GM21717 (cell line): ENCODE results near the gene ZNF511.
A peak's percentile ranks its signal among the peaks of the same experiment; 100 is the strongest.

Experiments
- ATAC-seq: cut with Tn5 transposase; IDR thresholded peaks from one replicate; pipeline ENCODE4 v1.9.1; 2021; ENCODE audit warnings: mild to moderate bottlenecking, moderate library complexity; ENCODE audit not compliant: unreplicated experiment

The ZNF511 gene

DNA sequence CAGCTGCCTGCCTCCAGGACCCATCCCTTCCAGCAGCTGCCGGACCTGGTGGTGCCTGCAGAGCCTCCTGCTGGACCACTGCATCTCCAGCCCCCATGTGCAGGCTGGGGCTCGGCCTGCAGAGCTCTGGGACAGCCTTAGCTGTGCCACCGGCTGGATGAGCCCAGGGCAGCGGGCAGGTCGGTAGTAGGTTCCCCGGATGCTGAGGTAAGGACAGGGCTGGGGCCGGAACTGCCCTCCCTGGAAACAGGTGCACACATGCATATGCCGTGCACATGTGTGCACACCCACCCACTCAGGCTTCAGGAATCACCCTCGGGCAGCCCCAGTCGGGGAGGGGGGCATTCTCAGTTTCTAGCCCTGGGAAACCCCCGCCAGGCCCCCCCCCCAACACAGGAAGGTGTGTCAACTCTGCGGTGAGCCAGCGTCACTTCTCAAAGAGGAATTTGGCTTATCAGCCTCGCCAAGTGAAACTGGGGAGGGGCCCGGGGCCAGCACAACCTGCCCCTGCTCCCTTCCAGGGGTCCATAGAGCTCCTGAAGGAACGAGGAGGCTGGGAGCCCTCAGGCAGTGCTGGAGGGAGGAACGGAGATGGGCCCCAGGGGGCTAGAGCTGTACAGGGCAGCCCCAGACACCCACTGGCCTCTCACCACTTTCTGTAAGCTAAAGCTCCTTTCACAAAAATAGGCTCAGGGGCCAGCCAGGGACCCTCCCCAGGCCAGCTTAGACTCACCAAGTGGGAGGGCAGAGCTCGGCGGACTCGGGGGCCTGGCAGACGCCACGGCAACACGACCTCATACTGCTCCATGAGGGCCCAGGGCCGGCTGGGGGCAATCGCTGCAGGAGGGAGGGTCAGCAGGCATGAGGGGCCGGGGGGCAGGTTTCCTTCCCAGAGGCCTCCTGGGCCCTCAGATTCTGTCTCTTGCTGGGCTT lies 33.7 kb upstream of the ZNF511 start:
- peak; percentile 55 for ATAC-seq

DNA sequence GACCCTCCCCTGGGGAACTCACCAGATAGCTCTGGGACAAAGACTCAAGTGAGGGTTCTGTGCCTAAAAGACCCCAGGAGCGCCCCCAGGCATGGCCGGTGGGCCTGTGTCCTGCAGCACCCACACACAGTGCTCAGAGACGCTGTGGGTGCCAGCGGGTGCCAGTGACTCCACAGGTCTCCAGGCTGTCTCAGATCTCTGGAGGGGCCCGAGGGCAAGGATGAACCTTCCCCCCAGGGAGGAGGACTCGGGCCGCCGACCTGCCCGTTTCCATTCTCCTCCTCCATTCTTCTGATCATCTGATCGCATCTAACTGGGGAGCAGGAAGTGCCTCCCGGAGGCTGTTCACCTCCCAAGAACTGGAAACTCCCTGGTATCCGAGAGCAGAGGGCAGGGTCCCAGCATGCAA lies 33.0 kb upstream of the ZNF511 start:
- ATAC-seq: peak; percentile 38

DNA sequence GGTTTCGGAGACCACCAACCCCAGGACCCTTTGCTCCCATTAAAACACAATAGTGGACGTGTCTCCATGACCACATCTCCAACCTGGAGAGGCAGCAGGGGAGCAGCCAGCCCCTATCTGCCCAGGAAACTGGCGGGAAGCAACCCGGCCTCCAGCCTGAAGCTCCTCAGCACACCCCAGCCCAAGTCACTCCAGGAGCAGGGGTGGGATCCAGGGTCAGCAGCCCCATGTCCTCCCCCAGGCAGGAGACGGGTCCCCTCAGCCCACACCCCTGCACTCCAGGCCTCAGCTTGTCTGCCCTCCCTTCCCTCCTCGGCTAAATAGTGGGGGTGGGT lies 32.6 kb upstream of the ZNF511 start:
- ATAC-seq: peak; percentile 0

DNA sequence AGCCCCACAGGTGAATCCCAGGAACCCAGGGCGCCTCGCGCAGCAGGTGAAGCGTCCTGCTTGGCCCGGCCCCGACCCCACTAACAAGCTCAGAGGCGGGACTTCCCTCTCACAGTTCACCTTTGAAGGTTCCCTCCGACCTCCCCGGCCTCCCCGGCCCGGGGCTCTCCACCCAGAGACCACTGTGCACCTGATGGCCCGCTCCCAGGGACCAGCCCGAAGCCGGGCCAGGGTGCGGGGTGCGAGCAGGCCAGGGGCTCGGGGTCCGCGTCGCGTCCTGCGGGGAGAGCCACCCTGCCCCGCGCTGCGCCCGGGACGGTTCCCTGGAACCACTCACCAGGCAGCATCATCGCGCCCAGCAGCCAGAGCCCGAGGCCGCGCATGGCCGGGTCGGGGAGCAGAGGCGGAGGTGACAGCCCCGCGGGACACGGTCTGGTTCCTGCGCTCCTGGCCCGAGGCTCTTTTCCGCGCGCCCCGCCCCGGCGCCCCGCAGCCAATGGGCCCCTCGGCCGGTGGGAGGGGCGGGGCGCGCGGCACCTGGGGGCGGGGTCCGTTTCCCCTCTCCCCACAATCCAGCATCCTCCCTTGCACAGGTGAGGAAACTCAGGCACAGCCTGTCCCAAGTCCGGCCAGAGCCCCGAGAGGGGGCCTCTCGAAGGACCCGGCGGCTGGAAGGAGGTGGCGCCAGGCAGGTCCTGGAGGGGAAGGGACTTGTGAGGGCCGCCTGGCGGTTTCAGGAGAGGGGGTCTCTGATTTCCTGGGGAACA lies 32.1 kb upstream of the ZNF511 start, which contains the start of gene ADAM8:
Gene ADAM8 (minus strand): TSS at position 434 of the 767 bp plus-strand sequence. CDS start 51 bp downstream, at position 383.
- peak; percentile 46 for ATAC-seq

DNA sequence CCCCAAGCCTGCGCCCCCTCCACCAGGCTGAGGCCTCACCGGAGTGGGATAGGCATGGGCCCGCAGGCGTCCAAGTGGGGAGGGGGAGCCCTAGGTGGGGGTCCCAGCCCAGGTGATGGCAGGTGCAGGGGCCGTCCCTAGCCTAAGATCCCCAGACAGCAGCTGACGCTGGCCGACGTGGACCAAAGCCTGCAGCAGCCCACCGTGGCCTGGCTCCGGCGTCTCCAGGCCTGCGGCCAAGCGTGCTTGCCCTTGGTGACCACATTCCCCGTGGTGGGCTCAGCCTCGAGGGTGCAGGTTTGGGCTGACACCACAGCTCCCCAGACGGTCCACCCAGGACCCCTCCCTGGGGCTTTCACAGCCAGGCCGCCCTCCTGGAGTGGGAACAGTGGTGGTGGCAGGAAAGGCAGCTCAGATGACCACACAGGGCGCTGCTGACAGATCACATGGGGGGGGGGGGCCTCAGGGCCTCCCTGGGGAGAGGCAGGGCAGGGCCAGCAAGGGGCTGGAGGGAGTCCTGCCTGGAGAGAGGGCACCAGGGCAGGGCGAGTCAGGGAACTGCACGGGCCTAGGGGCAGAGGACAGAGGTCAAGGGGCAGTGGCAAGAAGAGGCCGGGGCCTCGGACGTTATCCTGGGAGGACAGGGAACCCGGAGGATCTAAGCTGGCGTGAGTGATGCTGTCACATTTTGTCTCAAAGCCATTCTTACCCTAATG lies 31.3 kb upstream of the ZNF511 start:
- no peak for ATAC-seq

DNA sequence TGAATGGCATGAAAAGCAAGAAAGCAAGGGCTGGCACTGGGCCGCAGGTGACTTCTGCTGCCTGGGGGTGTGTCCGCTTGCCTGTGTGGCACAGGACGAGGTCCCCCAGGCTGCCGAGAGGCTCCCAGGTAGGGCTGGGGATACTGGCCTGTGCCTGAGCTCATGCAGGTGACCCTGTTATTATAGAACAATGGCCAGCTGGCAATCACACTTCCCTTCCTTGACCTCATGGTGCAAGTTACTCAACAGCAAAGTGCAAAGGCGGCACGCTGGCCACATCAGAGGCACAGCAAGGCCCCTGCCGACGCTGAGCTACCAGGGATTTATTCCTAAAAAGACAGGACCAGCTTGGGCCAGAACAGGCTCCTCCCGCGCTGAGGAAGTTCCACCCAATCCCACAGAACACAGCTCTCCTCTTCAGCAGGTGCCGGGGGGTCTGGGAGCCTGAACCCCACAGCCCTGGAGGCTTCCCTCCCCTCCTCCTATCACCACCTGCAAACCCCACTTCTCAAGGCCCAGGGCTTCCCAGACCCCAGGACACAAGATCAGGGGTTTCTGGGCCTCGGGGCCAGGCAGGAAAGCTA lies 30.6 kb upstream of the ZNF511 start:
- no peak for ATAC-seq

DNA sequence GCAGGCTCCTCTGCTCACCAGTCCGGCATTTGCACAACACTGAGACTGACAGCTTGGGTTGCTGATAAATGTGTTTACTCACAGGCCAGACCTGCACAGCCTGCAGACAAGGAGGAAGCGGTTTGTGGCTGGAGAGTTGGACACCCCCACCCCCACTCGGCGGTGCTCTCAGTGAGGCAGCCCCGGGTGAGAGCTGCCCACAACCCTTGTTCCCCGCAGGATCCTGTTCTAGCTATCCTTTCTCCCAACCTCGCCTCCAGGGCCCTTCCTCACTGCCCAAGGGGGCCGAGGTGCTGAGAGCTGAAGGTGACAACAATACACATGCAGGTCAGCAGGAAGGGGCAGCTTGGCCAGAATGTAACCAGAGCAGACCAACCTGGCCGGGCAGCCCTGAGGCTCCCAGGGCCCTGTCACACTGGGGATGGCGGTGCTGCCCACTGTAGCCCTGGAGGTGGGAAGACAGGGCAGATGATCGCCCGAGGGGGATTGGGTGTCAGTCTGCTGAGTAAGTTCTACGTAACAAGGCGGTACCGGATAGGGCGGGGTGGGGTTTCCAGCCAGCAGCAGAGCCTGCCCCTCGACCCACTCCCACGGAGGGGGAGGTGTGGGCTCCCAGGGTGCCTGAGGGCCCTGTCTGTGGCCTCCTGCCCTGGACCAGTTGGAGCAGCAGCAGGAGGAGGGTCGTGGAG lies 30.0 kb upstream of the ZNF511 start:
- no peak for ATAC-seq

DNA sequence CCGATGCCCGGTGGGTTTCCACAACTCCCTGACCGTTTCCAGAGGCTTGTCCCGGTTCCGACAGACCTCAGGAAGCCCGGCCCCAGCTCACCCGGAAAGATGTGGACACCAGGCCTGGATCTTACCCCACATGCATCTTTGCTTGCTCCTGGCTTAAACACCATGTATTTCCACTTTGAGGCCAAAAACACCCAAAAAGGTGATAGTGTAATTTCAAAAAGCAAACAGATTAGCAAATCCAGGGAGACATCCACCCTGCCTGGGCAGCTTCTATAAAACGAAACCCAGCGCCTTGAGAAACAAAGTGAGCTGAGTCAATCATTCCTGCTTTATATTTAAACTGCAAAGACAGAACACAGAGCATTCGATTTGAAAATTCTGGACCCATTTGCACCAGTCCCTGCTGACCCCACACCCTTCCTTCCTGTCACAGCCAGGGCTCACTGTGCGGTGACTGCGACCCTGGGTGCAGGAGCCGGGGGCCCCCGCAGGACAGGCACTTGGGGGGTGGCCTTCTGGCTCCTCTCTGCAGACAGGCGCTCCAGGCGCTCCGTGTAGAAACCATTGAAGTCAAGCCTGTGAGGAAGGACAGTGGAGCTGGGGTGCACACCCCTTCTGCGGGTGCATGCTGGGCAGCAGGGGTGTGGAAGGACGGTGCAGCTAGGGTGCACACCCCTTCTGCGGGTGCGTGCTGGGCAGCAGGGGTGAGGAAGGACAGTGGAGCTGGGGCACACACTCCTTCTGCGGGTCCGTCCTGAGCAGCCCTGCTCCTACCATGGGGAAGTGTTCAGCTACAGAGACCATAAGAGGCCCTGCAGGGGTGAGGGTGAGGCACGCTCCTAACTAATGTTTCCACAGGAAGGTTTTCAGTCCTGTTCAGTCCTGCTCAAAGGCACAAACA lies 29.1 kb upstream of the ZNF511 start:
- no peak for ATAC-seq

DNA sequence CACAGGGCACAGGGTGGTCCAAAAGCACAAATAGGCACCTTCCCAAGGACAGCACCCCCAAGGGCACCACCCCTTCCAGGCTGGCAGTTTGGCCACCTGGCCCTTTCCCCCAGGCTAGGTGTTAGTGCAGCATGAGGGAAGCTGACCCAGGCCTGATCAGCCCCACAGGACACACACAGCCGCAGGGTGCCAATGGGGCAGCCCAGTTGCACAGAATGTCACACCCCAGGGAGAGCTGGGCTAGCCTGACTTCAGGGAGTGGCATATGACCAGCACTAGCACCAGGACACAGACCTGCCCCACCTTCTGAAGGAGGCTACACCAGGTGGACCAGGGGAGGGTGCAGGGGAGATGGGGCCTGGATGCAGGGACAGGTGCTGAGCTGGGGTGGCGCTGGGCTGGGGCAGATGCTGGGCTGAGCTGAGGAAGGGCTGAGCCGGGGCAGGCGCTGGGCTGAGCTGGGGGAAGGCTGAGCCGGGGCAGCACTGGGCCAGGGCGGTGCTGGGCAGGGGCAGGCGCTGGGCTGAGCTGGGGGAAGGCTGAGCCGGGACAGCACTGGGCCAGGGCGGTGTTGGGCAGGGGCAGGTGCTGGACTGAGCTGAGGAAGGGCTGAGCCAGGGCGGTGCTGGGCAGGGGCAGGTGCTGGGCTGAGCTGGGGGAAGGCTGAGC lies 28.2 kb upstream of the ZNF511 start:
- ATAC-seq: no peak

DNA sequence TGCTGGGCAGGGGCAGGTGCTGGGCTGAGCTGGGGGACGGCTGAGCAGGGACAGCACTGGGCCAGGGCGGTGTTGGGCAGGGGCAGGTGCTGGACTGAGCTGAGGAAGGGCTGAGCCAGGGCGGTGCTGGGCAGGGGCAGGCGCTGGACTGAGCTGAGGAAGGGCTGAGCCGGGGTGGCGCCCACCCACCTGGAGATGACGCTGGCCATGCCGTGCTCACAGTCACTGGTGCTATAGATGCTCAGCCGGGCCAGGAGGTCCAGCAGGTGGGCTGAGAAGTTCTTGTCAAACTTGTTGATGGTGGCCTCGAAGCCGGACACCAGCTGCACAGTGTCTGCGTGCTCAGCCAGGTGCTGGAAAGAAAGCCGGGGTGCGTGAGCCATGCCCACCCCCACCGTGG lies 27.6 kb upstream of the ZNF511 start:
- no peak for ATAC-seq

DNA sequence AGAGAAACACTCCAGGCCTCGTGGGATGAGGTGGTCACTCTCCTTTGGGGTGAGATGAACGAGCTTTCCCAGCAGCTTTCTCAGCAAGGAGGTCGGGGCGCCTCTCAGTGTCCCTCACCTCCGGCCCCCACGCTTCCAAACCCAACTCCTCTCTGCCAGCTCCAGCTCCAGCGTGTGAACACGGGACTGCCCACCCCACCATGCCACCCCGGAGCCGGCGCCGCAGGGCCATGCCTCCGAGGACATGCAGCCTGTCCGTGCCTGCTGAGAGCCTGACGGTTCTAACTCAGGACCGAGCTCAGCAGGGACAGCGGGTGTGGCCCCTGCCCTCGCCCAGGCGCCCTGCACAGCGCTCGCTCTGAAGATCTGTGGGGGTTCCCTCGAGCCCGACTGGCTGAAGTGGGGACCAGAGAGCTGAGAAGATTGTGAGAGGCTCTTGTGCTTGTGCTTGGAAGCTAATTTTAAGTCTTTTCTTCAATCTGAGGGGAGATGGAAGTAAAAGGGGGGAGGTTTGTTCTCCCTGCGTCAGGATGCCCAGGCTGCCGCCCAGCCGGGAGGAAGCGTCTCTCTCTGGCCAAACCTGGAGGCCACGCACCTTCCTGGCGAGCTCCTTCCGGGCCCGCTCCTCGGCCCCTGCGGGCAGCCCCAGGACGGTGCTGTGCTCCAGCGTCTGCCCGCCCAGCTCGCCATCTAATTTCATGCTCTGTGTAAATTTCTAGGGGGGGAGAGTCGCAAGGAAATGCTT lies 26.9 kb upstream of the ZNF511 start:
- ATAC-seq: no peak

DNA sequence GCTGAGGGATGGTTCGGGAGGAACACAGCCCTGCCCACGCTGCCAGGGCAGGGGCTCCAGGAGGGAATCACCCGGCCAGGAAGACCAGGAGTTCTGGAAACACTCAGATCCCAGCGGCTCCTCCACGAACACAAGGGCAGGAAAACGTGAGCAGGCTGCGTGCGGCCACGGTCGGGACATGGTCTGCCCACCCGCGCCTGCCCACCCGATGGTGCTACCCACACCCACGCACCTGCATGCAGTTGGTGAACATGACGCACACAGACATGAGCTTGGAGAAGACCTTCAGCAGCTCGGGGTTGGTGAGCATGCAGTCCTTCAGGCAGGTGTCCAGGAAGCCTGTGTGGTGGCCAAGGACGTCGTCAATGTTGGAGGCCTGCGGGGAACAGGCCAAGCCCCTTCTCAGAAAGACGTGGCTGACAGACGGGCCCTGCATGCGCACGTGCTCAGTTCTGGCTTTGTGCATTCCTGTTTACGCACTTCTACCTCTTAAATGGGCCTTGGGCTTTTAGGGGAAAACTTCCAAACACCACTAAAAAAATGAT lies 25.8 kb upstream of the ZNF511 start:
- ATAC-seq: no peak

DNA sequence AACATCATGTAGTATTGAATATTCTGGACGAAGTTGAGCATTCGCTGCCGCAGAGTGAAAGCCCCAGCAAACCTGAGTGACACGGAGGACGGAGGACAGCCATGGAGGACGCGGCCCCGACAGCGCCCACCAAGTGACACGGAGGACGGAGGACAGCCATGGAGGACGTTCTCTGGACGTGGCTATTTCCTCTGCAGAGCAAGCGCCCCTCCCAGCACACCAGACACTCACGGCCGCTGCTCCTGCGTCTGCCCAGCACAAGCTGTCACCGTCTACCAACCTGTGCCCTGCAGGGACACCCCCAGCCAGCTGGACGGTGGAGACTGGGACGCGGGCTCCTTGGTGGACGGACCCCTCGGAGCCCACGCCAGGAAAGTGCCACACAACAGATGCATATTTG lies 24.8 kb upstream of the ZNF511 start:
- no peak for ATAC-seq

DNA sequence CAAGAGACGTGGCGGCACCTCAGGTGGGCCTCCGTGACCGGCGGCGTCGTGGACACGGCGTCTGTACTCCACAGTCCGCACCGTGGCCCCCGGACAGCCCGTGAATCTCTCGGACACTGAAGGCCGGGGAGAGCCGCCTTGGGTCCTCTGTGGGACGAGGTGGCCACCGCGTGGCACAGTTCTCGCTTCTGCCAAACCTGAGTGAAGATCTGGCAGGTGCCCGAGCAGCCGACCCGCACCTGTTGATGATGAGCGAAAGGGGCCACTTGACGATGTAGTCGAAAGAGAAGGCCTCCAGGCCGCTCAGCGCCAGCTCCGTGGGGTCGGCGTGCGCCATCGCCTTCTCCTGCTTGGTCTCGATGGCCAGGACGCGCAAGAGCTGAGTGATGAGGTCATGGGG lies 23.5 kb upstream of the ZNF511 start:
- no peak for ATAC-seq

DNA sequence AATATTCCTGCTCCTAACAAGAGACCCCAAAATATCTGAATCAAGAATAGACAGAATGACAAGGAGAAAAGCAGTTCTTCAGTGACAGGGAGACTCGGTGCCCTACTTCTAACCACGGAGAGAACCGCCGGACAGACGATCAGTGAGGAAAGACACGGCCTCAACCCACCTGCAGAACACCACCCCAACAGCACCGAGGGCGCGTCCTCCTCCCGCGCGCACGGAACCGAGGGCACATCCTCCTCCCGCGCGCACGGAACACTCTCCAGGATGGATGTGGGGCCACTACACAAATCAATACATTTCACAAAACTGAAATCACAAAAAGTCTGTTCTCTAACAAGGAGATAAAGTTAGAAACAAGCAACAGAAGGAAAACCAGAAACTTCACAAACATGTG lies 22.3 kb upstream of the ZNF511 start:
- no peak for ATAC-seq

DNA sequence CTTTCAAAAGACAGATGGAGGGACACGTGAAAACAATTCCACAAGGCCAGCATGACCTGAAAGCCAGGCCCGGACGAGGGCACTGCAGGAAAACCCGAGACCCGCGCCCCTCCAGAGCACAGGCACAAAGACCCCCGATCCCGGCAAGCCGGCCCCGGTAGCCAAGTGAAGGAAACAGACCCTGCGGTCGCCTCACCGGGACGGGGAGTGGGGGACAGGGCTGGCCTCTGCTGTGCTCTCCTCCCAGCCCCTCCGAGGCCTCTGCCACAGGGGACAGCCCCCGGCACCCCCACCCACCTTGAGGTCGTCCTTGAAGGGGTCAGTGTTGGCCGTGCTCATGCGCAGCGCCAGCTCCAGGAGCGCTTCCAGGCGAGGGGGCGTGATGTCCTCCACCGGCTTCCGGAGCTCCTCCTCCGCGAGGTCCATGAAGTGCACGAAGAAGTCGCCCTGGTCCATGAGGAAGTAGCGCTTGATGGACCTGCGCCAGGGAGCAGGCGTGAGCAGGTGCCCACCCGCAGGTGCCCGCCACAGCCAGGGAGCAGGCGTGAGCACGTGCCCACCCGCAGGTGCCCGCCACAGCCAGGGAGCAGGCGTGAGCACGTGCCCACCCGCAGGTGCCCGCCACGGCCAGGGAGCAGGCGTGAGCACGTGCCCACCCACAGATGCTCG lies 20.7 kb upstream of the ZNF511 start:
- ATAC-seq: no peak

DNA sequence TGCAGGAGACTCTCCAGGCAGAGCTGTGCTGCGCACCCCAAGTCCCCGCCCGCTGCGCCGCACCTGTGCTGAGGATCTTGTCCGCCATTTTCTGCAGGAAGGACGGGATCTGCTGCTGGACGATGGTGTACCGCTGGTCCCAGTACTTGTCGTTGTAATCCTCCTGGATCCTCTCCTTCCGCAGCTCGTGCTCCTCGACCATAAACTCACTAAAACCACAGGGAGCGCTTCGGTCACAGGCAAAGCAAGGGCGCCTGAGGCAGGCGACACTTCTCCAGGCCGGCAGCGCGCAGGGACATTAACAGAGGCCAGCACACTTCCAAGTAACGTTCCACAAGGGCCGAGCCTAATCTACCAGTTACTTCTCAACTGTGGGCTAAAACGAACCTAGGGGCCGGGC lies 19.0 kb upstream of the ZNF511 start:
- ATAC-seq: no peak
